GM23338 (cell line): ENCODE measurements around the gene UPF1. TPM values are rescaled to one million over a fixed set of nuclear protein-coding genes. Genes with fewer than 3 reads are reported as not detected.

Experiments
- ATAC-seq: fragments of 200-7000 bp; cut with Tn5 transposase; 3 replicates; pipeline ENCODE4 v1.9.1; 2020
- DNase-seq: peaks from one replicate; pipeline ENCODE4 v3.0.0-alpha.2; 2015; ENCODE audit warnings: low spot score
- H2AFZ ChIP-seq: fragments of 200-600 bp; sonication (generic); 2 replicates; pipeline ENCODE4 v1.8.0; 2016; ENCODE audit warnings: antibody characterized with exemption, mild to moderate bottlenecking, moderate library complexity
- H3F3A ChIP-seq: fragments of 200-600 bp; sonication (generic); replicated peaks from 2 replicates; pipeline ENCODE4 v1.8.0; 2017; ENCODE audit warnings: antibody characterized with exemption, mixed run types, low read depth
- H3K27ac ChIP-seq: fragments of 200-600 bp; sonication (generic); 2 replicates; pipeline ENCODE4 v1.6.1; 2016; ENCODE audit warnings: low read depth
- H3K27me3 ChIP-seq: fragments of 200-600 bp; sonication (generic); 2 replicates; pipeline ENCODE4 v1.8.0; 2016; ENCODE audit warnings: mild to moderate bottlenecking, mixed run types, moderate library complexity; ENCODE audit not compliant: insufficient read depth
- H3K36me3 ChIP-seq: fragments of 200-600 bp; sonication (generic); 2 replicates; pipeline ENCODE4 v1.8.0; 2016; ENCODE audit warnings: mild to moderate bottlenecking; ENCODE audit not compliant: insufficient read depth
- H3K4me1 ChIP-seq: fragments of 200-600 bp; sonication (generic); 2 replicates; pipeline ENCODE4 v1.8.0; 2016; ENCODE audit warnings: mild to moderate bottlenecking, moderate library complexity; ENCODE audit not compliant: insufficient read depth
- H3K4me2 ChIP-seq: fragments of 200-600 bp; sonication (generic); 2 replicates; pipeline ENCODE4 v1.7.1; 2017; ENCODE audit warnings: mixed run types
- H3K4me3 ChIP-seq: fragments of 200-600 bp; sonication (generic); 2 replicates; pipeline ENCODE4 v1.6.1; 2016; ENCODE audit warnings: mixed run types
- H3K79me2 ChIP-seq: fragments of 200-600 bp; sonication (generic); replicated peaks from 2 replicates; pipeline ENCODE4 v1.8.0; 2017; ENCODE audit warnings: mild to moderate bottlenecking; ENCODE audit not compliant: insufficient read depth
- H3K9me2 ChIP-seq: fragments of 200-600 bp; sonication (generic); 2 replicates; pipeline ENCODE4 v1.8.0; 2017; ENCODE audit not compliant: insufficient read depth
- H4K20me1 ChIP-seq: fragments of 200-600 bp; sonication (generic); replicated peaks from 2 replicates; pipeline ENCODE4 v1.8.0; 2017; ENCODE audit warnings: mild to moderate bottlenecking; ENCODE audit not compliant: insufficient read depth
- H3K27ac Mint-ChIP-seq: 2 replicates; pipeline ENCODE4 v1.8.0; 2020; ENCODE audit warnings: inconsistent platforms, mild to moderate bottlenecking, moderate library complexity, mixed read lengths
- H3K27me3 Mint-ChIP-seq: 3 replicates; pipeline ENCODE4 v1.8.0; 2022; ENCODE audit warnings: low read depth, mild to moderate bottlenecking, moderate library complexity, mixed read lengths, inconsistent platforms; ENCODE audit not compliant: insufficient read depth, poor library complexity
- H3K36me3 Mint-ChIP-seq: 3 replicates; pipeline ENCODE4 v1.8.0; 2021; ENCODE audit warnings: low read depth, mild to moderate bottlenecking, inconsistent platforms, moderate library complexity, mixed read lengths
- H3K4me1 Mint-ChIP-seq: 3 replicates; pipeline ENCODE4 v1.8.0; 2020; ENCODE audit warnings: mild to moderate bottlenecking, inconsistent platforms, mixed read lengths
- H3K4me3 Mint-ChIP-seq: 3 replicates; pipeline ENCODE4 v1.8.0; 2021; ENCODE audit warnings: moderate library complexity, mild to moderate bottlenecking, inconsistent platforms, mixed read lengths
- H3K9me3 Mint-ChIP-seq: 3 replicates; pipeline ENCODE4 v1.8.0; 2020; ENCODE audit warnings: moderate library complexity, mild to moderate bottlenecking, inconsistent platforms, mixed read lengths
- CREB1 ChIP-seq: fragments of 250-450 bp; sonication (Bioruptor Pico); IDR thresholded peaks from 2 replicates; pipeline ENCODE4 v1.5.0; 2020; ENCODE audit warnings: low read depth, mild to moderate bottlenecking, moderate library complexity
- EZH2 ChIP-seq: fragments of 200-600 bp; sonication (generic); IDR thresholded peaks from one replicate; pipeline ENCODE4 v1.8.0; 2017; ENCODE audit warnings: antibody characterized with exemption, mild to moderate bottlenecking, low read depth; ENCODE audit not compliant: unreplicated experiment
- EZH2phosphoT487 ChIP-seq: fragments of 200-600 bp; sonication (generic); IDR thresholded peaks from one replicate; pipeline ENCODE4 v1.8.1; 2018; ENCODE audit warnings: antibody characterized with exemption; ENCODE audit not compliant: unreplicated experiment
- JUNB ChIP-seq: IDR thresholded peaks from one replicate; pipeline ENCODE4 v1.6.1; 2016; ENCODE audit warnings: antibody characterized with exemption; ENCODE audit not compliant: unreplicated experiment
- NANOG ChIP-seq: IDR thresholded peaks from 2 replicates; pipeline ENCODE4 v1.6.1; 2016; ENCODE audit warnings: antibody characterized with exemption, borderline replicate concordance
- POLR2AphosphoS5 ChIP-seq: IDR thresholded peaks from 2 replicates; pipeline ENCODE4 v1.6.1; 2016; ENCODE audit warnings: antibody characterized with exemption, low read depth
- STAT1 ChIP-seq: IDR thresholded peaks from one replicate; pipeline ENCODE4 v1.6.1; 2016; ENCODE audit warnings: antibody characterized with exemption; ENCODE audit not compliant: unreplicated experiment
- ZNF114 ChIP-seq: fragments of 250-450 bp; sonication (Bioruptor Pico); IDR thresholded peaks from 2 replicates; pipeline ENCODE4 v1.5.0; 2020; ENCODE audit warnings: mild to moderate bottlenecking, moderate library complexity
- ZNF331 ChIP-seq: fragments of 250-450 bp; sonication (Bioruptor Pico); IDR thresholded peaks from 2 replicates; pipeline ENCODE4 v1.5.0; 2020; ENCODE audit warnings: low read depth, mild to moderate bottlenecking, moderate library complexity
- polyA plus RNA-seq: library from polyadenylated mRNA; unstranded; fragments of >200 nt; fragmentation: Nextera tagmentation; extraction: Ambion mirVana; gene quantifications from 2 replicates; pipeline ENCODE4 v1.2.1, GENCODE V29; 2016
- total RNA-seq: library from RNA; depleted of rRNA; stranded (reverse); fragments of >200 nt; shearing (Covaris generic); gene quantifications from 2 replicates; pipeline ENCODE4 v1.2.3, GENCODE V29; 2014
- TF ChIP-seq, protein P1 (sequence below): IDR thresholded peaks from one replicate; pipeline ENCODE4 v1.6.1; 2018; ENCODE audit warnings: antibody characterized with exemption; ENCODE audit not compliant: unreplicated experiment

The UPF1 gene
- total and polyA plus RNA-seq, 2 experiments from 2014 or later: 13.8 to 138 TPM

DNA sequence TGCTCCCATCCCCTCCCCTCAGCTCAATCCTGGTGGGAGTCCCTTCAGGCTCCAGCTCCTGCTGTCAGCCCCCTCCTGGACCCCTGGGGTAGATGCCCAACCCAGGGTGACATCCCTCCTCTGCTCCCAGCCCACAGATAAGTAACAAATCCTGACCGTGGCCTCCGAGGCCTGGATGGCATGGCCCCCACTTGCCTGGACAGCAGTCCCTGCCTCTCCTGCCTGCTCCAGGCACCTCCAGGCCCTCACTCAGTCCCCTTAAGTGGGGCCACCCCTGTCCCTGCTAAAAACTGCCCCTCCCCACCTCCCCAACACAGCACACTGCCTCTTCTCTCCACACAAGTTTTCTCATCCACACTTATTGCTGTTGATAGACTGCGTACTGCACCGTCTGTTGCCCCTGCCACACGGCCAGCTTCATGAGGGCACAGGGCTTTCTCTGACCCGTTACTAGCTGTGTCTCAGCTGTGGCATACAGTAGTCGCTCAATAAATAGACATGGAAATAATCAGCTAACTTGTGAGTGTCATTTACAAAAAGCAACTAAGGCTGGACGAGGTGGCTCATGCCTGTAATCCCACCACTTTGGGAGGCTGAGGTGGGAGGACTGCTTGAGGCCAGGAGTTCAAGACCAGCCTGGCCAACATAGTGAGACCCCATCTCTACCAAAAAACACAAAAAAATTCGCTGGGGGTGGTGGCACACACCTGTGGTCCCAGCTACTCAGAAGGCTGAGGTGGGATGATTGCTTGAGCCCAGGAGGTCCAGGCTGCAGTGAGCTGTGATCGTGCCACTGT is 58.4 kb downstream of the UPF1 start (continued):
- TF ChIP-seq POLR2AphosphoS5: no peak
- no peak for TF ChIP-seq ZNF114 (CRISPR knock-in tag)

DNA sequence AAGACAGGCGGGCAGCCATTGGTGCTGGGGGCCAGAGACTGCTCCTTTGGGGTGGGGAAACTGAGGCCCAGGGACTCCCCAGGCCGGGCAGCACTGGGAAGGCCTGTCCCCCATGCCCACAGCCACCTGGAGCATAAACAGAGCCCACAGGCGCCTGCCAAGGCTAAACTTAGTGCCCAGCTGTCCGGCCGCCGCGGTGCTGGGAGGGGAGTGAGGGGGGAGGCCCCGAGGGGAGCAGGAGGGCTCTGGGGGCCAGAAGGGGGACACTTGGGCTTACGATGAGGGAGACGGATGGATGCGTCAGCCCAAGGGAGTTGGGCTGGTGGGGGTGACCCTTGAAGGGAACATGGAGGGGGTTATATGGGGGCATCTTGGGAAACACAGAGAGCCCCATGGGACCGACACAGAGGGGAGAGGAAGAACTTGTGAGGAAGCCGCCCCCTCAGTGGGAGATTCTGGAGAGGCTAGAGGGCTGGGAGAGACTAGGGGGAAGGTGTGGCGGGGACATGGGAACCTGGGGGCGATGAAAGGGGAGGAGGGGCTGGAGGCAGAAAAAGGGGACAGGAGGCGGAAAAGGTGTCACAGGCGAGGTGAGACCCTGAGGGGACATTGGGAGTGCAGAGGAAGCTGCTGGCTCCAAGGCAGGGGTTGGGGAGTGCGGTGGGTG is 62.0 kb downstream of the UPF1 start:
- DNase-seq: no peak
- Mint-ChIP-seq H3K4me3 (no peak overlapping the region), H3K9me3 (no peaks in the 10 kb centered on the region), H3K27ac (no peak overlapping the region), H3K4me1 (no peaks in the 10 kb centered on the region), H3K36me3 (peaks cover 3% of the 10 kb centered on the region; the same call in 2 of the 3 replicates), H3K27me3 (peaks cover 24% of the 10 kb centered on the region)
- ATAC-seq: no peak
- Histone ChIP-seq H2AFZ (no peak overlapping the region), H3F3A (peaks cover under 1% of the 10 kb centered on the region; the same call in 1 of the 2 replicates), H3K27me3 (peaks cover 24% of the 10 kb centered on the region), H3K4me1 (no peaks in the 10 kb centered on the region; the same call in 1 of the 2 replicates), H3K79me2 (no peaks in the 10 kb centered on the region), H4K20me1 (no peaks in the 10 kb centered on the region; the same call in none of the 2 replicates), H3K4me3 (no peak overlapping the region), H3K36me3 (no peaks in the 10 kb centered on the region; the same call in 1 of the 2 replicates), H3K27ac (no peak overlapping the region), H3K9me2 (no peaks in the 10 kb centered on the region), H3K4me2 (no peak overlapping the region)
- TF ChIP-seq EZH2: no peak
- no peak for TF ChIP-seq ZNF331
- TF ChIP-seq POLR2AphosphoS5: no peak
- TF ChIP-seq, protein P1, sequence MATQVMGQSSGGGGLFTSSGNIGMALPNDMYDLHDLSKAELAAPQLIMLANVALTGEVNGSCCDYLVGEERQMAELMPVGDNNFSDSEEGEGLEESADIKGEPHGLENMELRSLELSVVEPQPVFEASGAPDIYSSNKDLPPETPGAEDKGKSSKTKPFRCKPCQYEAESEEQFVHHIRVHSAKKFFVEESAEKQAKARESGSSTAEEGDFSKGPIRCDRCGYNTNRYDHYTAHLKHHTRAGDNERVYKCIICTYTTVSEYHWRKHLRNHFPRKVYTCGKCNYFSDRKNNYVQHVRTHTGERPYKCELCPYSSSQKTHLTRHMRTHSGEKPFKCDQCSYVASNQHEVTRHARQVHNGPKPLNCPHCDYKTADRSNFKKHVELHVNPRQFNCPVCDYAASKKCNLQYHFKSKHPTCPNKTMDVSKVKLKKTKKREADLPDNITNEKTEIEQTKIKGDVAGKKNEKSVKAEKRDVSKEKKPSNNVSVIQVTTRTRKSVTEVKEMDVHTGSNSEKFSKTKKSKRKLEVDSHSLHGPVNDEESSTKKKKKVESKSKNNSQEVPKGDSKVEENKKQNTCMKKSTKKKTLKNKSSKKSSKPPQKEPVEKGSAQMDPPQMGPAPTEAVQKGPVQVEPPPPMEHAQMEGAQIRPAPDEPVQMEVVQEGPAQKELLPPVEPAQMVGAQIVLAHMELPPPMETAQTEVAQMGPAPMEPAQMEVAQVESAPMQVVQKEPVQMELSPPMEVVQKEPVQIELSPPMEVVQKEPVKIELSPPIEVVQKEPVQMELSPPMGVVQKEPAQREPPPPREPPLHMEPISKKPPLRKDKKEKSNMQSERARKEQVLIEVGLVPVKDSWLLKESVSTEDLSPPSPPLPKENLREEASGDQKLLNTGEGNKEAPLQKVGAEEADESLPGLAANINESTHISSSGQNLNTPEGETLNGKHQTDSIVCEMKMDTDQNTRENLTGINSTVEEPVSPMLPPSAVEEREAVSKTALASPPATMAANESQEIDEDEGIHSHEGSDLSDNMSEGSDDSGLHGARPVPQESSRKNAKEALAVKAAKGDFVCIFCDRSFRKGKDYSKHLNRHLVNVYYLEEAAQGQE: no peak
- no peak for TF ChIP-seq EZH2phosphoT487
- TF ChIP-seq STAT1: no peak
- TF ChIP-seq NANOG: no peak
- no peak for TF ChIP-seq CREB1 (CRISPR knock-in tag)
- TF ChIP-seq JUNB: no peak
